Fibroblast of villous mesenchyme (primary cell): ENCODE data around the gene LMF1. TPM values are rescaled to one million over a fixed set of nuclear protein-coding genes. Genes with fewer than 3 reads are reported as not detected.

Source experiments
- DNase-seq: peaks from one replicate; pipeline ENCODE4 v3.0.0-alpha.2; 2010; ENCODE audit warnings: low read depth
- H3K4me3 ChIP-seq: 2 replicates; pipeline ENCODE4 v1.5.1; 2011; ENCODE audit warnings: low read depth, mild to moderate bottlenecking, low read length
- total RNA-seq: library from RNA; depleted of rRNA; stranded (reverse); fragments of >200 nt; gene quantifications from 2 replicates; pipeline ENCODE4 v1.2.3, GENCODE V29; 2012
- TF ChIP-seq, protein P1 (sequence below): IDR thresholded peaks from 2 replicates; pipeline ENCODE4 v1.5.1; 2012; ENCODE audit warnings: low read depth, mild to moderate bottlenecking, low read length; ENCODE audit not compliant: insufficient read depth

Gene LMF1
- total RNA-seq, 1 donor, result 13.0 TPM

DNA sequence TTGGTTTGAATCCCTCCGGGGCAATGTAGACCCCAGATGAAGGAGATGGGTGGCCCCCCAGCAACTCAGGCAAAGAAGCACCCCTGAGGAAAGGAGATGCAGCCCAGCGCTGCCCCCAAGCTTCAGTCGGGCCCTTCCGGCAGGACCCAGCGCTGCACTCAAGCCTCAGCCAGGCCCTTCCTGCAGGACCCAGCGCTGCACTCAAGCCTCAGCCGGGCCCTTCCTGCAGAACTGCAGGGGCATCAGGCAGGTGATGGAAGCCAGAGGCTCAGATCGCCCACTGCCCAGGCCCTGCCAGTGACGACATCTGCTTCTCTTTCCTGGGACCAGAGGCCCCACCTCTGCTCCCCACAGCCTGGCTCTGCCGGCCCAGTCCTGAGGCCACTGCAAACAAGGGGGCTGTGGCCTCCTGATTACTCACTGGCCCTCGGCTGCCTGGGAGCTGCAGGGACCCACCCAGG lies 18.6 kb upstream of the LMF1 start:
- TF ChIP-seq, protein P1, sequence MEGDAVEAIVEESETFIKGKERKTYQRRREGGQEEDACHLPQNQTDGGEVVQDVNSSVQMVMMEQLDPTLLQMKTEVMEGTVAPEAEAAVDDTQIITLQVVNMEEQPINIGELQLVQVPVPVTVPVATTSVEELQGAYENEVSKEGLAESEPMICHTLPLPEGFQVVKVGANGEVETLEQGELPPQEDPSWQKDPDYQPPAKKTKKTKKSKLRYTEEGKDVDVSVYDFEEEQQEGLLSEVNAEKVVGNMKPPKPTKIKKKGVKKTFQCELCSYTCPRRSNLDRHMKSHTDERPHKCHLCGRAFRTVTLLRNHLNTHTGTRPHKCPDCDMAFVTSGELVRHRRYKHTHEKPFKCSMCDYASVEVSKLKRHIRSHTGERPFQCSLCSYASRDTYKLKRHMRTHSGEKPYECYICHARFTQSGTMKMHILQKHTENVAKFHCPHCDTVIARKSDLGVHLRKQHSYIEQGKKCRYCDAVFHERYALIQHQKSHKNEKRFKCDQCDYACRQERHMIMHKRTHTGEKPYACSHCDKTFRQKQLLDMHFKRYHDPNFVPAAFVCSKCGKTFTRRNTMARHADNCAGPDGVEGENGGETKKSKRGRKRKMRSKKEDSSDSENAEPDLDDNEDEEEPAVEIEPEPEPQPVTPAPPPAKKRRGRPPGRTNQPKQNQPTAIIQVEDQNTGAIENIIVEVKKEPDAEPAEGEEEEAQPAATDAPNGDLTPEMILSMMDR, result no peak
- no peak overlapping the region for H3K4me3 ChIP-seq
- DNase-seq, result no peak

DNA sequence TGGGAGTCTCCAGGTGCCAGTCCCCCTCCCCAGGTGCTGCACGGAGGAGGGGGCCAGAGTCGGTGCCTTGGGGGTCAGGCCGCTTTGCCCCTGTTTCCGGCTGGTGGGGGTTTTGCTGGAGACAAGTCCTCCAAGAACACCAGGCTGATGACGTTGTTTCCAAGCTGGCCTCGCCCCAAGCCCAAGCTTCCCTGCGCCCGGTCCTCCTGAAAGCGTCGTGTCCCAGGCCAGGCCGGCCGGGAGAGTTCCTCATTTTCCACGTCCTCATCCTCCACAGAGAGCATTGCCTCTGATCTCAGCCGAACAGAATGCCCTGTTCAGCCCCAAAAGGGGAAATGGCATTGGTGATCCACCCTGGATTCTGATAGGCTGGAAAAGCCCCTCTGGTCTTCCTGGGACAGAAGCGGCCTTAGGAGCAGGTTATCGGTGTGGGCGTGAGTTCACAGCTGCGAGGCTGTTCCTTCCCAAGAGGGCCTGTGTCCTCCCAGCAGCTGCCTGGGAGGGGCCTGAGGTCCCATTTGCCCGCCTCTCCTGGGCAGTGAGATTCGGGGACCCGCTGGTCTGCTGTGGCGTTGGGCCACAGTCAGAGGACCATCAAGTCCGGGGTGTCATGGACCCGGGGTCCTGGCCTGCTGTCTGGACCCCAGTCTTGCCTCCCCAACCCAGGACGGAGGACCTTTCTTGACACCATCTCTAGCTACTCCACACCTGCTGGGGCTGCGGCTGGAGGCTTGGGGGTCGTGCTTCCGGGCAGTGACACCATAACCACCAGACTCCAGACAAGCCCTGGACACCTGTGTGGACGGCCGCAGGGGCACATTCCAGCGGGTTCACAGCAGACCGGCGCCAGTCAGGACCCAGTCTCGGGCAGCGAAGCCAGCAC lies 17.9 kb upstream of the LMF1 start:
- no peak for DNase-seq
- TF ChIP-seq, protein P1, result no peak
- no peak overlapping the region for H3K4me3 ChIP-seq

DNA sequence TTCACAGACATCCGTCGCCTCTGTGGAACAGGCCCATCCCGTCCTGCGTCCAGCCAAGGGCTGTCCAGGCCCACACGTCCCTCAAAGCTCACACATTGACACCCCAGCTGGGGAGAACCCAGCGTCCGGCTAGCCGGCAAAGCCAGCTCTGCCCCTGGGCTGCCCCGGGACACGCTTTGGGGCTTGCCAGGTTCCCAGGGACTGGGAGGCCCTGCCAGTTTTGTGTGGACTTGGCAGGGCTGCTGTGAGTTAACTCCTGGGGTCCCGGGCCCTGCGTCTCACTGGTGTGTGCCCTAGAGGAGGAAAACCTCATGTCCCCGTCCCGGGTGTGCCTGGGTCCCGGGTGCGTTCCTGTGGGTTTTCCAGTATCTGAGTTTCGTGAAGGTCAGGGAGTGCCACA lies 17.1 kb upstream of the LMF1 start:
- TF ChIP-seq, protein P1, result no peak
- no peak for DNase-seq
- no peak overlapping the region for H3K4me3 ChIP-seq

DNA sequence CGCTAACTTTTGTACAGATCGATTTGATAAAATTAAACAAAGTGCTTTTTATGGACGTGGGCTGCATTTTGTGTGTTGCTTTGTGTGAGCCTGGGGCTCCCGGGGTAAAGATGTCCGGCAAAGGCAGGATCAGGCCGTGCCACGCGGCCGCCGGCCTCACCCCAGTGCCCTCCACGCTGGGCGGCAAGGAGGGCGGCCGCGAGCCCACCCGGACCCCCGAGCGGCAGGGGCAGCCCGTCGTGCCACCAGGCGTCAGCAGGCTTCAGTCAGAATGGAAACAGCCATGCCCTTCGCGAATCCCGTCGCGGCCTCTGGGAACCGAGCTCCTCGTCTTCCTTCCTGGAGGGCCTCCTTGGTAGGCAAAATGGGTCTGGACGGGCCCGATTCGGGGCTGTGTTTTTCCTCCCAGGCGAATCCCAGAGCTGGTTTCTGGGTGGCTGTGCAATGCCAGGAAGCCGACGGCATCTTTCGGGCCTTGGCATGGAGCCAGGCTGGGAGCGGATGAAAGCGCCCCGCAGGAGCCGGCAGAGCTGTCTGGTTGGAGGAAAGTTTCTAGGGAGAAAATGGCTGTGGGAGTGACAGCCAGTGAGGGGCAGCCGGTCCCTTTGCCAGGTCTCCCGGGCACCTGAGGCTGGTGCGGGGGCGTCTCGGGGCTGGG lies 16.3 kb upstream of the LMF1 start:
- no peak overlapping the region for H3K4me3 ChIP-seq
- TF ChIP-seq, protein P1, result no peak
- no peak for DNase-seq

DNA sequence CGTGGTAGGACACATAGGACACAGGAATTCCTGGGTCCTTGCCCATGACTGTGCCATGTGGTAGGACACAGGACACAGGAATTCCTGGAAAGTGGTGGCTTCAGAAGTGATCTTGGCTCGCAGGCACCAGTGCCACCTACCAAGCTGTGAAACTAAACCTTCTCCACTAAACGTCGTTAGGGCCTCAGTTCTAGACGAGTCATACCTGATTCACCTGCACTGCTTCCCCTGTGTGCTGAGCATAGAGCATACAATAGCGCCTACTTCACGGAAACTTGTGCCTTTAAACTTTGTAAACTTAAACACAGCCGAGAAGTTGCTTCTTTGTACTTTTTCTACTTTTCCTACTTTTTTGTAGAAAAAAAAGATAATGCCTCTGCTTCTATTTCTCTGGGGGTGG lies 15.6 kb upstream of the LMF1 start:
- TF ChIP-seq, protein P1, result no peak
- DNase-seq, result no peak
- H3K4me3 ChIP-seq, result no peak overlapping the region

DNA sequence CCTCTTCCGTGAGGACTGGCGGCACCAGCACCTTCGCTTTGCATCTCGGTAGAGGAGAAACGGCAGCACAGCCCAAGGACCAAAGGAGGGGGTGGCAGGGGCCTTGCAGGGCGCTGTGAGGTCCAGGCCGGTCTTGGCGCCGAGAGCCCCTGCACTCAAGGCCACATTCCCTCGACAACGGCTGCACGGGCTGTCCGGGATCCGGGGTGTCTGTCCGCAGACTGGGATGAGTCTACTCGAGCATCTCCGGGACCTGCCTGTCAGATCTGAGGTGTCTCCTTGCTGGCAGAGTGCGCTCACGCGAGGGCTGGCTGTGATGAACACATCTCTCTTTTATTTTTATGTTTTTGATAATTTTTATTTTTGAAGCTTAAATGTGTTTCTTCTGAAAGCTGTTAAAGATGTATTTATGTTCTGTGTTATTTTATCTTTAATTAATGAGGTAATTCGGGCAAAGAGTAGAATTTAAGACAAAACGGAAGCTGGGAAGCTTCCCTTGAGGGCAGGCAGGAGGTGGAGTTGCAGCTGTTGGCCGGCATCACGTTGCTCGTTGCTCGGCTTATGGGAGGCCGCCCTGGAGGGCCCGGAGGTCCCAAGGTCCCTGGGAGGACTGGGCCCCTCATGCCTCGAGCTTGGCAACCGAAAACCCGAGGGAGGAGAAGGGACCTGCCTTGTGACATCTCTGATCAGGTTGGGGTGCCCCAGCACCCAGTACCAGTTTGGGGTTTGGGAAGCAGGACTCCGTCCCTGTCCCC lies 15.0 kb upstream of the LMF1 start:
- H3K4me3 ChIP-seq, result no peak overlapping the region
- TF ChIP-seq, protein P1, result no peak
- DNase-seq, result no peak
